IPS DF 19.7 (cell line): Measurements from ENCODE around the gene CUX1.

Experiments used
- DNase-seq: peaks from one replicate; pipeline ENCODE4 v3.0.0-alpha.2; 2013; ENCODE audit warnings: low read depth, low spot score

Gene CUX1

DNA sequence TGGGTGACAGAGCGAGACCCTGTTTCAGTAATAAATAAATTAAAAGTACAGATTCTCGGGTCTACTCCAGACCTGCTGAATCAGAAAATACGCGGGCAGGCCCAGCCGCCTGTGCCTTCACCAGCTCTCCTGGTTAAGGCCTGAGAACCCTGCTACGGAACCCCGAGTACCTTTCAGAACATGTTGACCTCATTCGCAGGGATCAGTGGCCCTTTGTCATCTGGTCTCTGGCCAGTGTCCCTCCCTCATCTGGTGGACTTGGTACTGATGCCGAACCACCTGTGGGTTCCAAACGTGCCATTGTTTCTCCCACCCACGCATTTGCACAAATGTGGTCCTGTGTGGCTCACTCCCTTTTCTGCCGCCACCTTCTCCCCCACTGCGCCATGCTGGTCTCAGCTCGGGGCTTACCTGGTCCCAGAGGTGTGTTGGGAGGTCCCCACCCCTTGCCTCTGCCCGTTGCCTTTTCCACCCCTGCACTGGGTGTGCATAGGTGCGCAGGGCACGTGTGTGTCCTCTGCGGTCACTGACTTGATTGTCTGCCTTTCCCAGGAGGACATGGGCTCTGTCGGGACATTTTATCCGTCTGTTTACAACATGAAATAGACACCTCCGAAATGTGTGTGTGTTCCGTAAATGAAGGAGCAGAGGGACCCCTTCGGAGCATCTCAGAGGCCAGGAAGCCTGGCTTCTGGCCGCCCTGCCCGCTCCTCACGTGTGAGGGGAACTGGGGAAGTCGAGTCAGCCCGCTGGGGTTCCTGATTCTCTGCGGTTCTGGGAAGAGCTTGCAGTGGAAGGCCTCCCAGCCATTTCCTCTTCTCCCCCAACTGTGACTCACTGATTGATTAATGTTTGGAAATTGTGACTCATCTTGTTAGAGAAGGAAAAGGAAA is 135.2 kb downstream of the CUX1 start:
- DNase-seq = no peak

DNA sequence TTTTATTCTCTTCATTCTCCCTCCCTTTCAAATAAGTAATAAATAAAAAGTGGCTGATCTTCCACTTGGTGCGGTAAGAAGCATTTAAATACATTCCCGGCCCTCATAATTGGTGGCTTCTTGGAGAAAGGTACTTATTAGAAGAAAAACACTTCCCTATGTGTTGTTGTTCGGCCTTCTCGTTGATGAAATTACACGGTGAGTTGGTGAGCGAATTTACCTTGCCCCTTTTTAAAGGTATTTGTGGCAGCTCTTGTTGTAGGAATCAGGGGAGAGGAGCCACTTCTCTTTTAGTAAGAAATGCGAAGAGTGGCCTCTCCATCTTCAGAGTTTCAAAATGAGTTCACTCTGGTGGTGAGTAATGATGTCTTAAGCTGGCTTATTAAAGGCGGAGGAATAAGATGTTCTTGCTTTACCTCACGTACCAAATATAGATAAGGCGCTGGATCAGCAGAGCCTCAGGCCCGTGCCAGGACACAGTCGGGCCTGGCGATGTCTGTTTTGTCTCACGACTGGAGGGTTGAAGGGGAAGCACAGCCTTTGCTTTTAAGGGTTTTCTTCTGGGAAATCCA is 135.9 kb downstream of the CUX1 start:
- DNase-seq = no peak

DNA sequence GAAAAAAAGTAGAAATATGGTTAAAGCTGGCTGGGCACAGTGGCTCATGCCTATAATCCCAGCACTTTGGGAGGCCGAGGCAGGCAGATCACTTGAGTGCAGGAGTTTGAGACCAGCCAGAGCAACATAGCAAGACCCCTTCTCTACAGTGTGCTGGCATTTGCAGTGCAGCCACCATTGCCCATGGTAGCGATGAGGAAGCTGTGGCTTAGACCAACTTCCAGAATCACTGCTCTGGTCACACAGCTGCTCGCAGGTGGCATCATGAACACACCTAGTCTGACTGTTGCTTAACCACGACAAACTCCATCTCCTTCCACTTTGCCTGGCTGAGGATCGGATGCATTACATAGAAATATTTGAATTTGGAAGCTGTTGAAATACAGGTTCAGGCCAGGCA is 137.1 kb downstream of the CUX1 start:
- no peak for DNase-seq

DNA sequence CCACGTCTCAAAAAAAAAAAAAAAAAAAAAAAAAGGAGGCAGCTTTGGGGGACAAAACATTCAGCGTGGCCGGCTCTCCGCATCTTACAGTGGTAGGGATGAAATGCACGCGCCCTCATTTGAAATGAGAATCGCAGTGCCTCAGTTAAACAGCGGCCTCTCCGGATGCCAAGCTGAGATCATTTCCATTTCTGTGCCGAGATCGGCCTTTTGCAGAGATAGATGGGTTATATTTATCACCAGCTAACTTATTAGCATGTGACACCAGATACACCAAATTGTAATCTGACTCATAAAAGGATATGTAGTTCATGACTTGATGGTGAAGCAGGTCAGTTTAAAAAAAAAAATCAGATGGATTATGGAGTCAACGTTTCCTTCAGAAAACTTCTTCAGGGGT is 138.7 kb downstream of the CUX1 start:
- DNase-seq = no peak

DNA sequence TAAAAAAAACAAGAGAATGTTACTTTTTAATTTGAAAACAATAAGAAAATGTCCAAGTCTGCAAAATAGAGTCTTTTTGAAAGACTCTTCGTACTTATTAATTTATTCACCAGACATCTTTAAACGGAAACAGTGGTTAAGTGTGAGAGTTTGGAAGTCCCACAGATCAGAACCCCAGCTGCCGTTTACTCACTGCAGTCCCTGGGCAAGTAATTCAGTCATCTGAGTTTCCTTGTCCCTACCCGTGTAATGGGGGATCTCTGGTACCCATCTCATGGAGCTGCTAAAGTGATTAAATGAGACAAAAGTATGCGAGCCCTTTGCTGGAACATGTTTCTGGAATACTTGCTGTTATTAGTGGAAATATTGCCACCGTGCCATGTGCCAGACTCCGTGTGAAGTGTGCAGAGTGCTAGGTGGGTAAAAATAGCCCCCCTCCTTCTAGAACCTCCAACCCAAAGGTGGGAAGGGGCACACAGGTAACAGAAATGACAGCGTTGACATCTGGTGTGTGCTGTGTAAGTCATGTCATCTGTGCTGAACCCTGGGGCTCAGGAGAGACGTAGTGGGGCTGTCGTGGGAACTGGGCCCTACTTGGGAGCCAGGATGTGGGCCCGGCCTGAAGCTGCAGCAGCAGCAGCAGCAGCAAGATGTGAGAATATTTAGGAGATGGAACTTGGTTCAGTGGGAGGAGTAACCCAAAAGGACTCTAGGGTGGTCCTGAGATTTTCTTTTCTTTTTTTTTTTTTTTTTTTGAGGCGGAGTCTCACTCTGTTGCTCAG is 140.5 kb downstream of the CUX1 start:
- DNase-seq = no peak

DNA sequence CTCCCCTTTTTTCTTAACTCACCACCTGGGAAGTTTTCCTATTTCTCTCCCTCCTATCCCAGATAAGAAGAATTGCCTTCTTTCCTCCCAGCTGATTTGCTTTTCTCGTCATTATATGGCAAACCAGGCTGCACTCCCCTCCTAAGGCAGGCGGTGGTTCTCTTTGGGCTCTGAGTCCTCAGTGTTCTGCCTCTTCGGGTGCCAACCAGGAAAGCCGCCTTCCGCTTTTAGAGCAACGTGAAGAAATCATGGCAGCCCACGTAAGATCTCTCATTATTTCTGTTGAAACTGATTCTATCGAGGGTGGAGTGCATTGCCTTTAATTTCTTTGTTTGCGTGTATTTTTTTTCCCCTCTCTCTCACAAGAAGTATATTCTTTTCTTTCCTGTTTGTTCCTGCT is 141.9 kb downstream of the CUX1 start:
- no peak for DNase-seq

DNA sequence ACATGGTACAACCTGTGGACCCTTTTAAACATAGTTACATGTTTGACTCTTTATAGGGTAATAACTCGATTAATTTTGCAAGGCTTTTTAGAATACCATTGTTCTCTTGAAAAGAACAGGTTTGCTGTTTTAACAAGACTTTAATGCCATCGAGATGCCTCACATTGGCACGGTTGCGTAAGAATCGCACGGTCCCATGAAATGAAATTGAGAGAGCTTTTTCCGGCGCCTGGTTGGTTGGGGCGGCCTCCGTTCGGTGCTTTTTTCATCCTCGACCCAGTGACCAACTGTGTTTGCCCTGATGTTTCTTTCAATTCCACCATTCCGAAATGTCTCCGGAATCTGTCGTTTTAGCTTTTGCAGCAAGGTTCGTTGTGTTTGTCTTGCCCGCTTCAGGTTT is 142.4 kb downstream of the CUX1 start:
- no peak for DNase-seq

DNA sequence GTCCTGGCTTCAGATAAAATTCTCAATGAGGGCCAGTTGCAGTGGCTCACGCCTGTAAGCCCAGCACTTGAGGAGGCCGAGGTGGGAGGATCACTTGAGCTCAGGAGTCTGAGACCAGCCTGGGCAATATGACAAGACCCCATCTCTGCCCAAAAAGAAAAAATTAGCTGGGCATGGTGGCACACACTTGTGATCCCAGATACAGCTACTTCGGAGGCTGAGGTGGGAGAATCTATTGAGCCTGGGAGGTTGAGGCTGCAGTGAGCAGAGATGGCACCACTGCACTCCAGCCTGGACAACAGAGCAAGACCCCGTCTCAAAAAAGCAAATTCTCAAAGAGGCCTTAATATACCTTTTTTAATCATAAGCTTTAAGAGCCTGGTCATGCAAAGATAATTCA is 142.9 kb downstream of the CUX1 start:
- DNase-seq = no peak

DNA sequence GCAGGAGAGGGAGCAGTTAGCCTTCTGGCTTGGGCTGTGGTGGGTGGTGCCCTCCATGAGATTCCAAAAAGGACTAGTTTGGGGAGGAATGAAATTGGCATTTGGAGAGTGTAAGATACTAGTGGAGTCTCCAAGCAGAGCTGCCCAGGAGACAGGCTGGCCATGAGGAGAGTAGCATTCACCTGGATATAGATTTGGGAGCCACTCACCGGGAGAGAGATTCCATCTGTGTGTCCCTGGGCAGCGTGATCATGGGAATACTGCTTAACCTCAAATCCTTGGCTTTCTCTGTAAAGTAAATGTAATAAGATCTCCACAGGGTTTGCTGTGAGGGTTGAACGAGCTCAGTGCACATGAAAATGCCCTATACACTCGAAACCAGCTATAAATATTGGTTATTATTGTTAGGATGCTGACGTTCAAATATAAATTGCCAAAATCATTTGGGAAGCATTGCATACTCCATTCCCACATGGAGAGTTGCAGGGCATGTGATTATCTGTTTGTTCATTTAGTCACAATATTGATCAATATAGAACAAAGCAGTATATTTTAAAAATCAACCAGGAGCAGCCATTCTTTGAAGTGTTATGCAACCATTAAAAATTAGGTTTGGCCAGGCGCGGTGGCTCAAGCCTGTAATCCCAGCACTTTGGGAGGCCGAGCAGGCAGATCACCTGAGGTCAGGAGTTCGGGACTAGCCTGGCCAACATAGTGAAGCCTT is 143.7 kb downstream of the CUX1 start:
- DNase-seq = no peak

DNA sequence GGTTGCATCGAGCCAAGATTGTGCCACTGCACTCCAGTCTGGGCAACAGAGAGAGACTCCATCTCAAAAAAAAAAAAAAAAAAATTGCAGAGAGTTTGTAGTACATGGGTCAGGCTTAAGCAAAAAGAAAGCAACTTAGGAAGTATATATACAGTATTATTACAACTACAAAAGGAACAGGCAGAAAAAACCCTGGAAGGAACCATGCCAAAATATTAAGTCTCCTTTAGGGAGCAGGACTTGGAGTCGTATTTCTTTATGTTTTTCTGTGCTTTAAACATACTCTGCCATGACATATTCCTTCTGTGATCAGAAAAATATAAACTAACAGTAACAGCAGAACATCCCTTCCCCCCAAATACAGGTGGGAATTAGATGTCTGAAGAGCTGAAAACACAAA is 144.4 kb downstream of the CUX1 start:
- DNase-seq = no peak

DNA sequence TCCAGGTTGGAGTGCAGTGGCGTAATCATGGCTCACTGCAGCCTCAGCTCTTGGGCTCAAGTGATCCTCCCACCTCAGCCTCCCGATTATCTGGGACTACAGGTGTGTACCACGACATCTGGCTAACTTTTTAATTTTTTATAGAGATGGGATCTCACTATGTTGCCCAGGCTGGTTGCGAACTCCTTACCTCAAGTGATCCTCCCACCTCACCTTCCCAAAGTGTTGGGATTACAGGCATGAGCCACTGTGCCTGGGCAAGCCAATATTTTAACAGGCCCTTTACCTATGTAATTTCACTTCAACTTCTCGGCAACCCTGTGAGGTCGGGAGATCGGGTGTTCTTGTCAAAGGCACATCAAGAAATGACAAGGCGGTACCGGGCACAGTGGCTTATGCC is 146.3 kb downstream of the CUX1 start:
- no peak for DNase-seq

DNA sequence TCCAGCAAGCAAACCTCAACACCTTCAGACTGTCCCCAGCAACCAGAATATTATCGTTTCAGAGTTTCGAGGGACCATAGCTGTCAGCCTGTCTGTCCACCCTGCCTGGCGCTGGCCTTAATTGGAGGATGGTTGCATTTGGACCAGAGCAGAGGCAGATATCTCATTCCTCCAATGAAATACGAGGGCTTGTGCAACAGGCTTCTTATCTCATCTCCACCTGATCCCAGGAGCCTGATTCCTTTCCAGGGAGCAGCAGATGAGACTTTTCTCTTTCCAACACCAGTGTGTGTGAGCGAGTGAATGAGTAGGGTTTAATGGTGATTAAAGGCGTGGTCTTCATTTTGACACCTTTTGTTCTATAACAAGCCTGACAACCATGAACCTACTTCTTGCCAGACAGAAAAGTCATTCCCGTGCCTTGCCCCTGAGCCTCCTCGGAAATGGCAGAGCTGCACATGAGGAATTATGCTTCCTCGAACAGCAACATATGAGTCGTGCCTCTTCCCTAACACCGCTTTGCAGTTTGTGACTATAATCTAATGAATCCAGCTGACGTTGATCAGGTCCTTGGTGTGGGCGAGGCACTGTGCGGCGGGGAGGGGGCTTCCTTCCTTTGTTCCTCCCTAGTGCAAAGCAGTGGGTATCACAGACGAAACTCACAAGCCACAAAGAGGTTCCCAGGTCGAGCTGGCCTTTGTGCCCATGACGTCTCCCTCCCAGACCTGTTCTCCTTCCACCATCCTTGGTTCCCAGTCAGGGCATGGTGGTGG is 147.4 kb downstream of the CUX1 start:
- no peak for DNase-seq

DNA sequence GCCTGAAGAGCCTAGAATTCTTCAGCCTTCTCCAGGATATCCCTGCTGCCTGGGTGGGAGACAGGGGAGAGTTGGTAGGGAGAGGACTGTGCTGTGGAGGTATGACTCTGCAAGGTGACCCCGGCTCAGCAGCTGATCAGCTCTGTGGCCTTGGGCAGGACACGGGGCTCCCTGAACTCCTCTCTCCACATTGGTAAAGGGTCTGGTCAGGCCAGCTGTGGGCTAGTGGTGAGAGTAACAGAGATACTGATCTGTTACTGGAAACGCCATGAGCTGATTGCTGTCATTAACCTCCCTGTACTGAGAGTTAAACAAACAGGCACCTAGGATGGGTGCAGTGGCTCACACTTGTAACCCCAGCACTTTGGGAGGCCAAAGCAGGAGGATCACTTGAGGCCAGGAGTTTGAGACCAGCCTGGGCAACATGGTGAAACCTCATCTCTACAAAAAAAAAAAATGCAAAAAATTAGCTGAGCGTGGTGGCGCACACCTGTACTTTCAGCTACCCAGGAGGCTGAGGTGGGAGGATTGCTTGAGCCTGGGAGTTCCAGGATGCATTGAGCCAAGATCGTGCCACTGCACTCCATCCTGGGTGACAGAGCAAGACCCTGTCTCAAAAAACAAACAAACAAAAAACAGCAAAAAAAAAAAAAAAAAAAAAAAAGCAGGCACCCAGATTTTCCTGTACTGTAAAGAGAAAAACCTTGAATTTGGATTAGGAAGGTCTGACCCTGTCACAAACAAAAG is 151.5 kb downstream of the CUX1 start:
- DNase-seq = no peak

DNA sequence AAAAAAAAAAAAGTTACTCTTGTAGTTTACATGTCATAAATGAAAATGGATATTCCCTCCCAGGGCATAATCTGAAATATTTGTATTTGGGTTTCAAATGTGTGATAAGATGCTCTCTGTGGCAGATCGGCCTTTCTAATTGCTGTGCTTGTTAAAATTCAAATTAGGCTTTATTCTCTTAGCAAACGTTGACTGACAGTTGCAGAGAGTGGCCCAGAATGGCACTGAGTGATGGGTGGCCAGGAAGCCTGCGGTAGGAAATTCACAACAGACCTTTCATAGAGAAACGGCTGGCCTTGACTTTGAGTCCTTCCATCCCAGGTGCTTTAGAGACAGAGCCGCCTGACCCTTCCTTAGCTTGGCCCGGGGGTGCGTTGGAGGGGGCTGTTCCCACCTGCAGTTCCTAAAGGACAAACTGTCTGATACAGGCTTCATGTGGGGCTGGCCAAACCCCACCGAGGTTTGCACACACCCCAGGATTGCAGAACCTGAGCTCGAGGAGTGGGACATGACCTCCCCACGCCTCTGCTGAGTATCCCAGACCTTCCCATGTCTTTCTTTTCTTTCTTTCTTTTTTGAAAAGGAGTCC is 152.7 kb downstream of the CUX1 start:
- DNase-seq = no peak

DNA sequence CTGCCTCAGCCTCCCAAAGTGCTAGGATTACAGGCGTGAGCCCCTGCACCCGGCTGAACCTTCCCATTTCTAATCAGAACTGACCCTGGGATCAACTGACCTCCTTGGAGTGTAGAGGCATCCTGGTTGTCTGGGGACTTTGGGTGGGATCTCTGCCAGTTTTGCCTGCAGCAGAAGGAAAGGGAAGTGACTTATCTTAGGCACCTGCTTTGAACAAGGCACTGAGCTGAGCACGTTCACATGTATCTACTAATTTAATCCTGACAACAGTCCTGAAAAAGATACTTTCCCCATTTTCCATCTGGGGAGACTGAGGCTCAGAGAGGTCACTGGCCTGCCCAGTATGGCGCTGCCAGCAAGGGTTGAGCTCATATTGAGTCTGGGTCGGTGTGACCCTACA is 153.4 kb downstream of the CUX1 start:
- no peak for DNase-seq

DNA sequence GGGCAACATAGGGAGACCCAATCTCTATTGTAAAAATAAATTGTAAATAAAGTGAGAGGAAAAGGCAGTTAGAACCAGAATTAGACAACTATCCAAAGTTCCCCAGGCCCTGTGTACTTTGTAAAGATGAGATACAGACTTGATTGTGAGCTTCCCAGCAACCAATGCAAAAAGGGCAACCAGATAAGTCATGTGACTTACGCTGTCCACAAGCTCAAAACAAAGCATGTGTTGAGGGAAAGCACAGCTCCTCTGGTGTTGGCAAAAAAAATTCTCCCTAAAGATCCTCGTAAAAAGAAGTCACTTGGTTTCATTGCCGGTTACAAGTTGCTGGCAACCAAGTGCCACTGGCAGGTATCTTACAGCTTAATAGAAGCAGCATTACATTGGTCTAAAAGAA is 154.0 kb downstream of the CUX1 start:
- DNase-seq = no peak

DNA sequence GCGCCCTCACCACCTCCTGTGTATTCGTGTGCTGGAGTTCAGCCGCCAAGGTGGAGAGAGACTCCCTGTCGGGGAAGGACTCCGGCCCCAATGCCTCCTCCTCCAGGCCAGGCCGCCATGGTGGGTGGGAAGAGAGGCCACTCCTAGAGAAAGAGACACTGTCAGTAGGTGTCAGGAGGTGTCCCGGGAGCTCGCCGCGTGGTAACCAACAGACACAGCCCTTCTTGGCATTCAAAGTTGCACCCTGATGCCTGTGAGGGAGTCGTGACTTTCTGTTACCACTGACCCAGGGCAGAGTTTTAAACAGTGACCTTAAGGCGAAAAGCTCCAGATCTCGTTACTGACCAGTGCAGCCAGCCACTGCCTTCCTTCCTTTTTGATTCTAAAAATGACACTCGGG is 155.2 kb downstream of the CUX1 start:
- DNase-seq = no peak

DNA sequence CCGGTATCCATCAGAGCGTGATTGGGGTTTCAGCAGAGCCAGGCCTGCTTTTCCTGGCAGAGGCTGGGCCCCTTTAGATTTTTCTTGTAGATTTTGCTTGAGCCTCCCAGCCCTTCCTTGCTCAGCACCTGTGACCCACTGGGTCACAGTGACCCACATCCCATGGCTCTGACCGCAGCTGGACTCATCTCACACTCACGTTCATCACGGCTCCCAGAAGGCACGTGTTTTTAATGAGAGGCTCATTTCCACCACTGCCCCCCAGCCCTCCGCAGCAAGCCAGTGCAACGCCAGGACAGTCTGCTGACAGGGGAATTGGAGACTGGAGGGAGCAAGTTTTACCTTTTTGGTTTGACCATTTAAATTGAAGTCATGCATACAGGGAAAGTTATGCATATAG is 155.7 kb downstream of the CUX1 start:
- DNase-seq = no peak

DNA sequence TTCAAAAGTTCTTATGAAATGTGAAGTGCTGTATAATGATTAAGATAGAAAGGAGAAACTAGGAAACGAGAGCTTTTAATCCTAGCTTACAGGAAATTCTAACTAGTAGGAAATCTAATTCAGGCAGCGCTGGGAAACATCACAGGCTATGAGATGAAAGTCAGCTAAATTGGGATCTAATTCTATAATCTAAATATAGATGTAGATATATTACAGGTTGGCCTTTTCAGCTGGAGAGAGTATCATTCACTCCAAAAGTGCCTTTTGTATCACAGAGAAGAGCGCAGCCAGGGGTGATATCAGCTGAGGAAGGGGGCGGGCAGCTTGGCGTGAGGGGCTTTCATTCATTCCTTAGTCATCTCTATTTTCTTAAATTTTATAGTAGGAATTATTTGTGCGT is 157.0 kb downstream of the CUX1 start:
- no peak for DNase-seq

DNA sequence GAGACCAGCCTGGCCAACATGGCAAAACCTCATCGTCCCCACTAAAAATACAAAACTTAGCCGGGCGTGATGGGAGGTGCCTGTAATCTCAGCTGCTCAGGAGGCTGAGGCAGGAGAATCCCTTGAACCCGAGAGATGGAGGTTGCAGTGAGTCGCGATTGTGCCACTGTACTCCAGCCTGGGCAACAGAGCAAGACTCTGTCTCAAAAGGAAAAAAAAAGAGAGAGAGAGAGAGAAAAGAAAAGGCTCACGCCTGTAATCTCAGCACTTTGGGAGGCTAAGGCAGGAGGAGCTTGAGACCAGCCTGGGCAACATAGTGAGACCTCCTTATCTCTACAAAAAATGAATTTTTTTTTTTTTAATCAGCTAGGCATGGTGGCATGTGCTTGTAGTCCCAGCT is 157.6 kb downstream of the CUX1 start:
- DNase-seq = no peak
